HG03558 (cell line): ENCODE measurements around the gene DNASE1L2.
A peak's percentile ranks its signal among the peaks of the same experiment; 100 is the strongest.
"Not testable (repeated sequence)": the region's sequence is repeated elsewhere in the genome, so short reads cannot be mapped to it uniquely, and the experiment has no call there.

Source experiments
- ATAC-seq: cut with Tn5 transposase; IDR thresholded peaks from one replicate; pipeline ENCODE4 v1.9.1; 2021; ENCODE audit warnings: moderate number of reproducible peaks; ENCODE audit not compliant: unreplicated experiment; ENCODE audit errors: extremely low read depth

DNASE1L2 gene

GRCh38 chr16:2263026-2263425 is 26.8 kb downstream of the DNASE1L2 start:
- ATAC-seq = not testable (repeated sequence)

GRCh38 chr16:2266887-2267286 is 30.6 kb downstream of the DNASE1L2 start:
- not testable (repeated sequence) for ATAC-seq

- peak; percentile 29 for ATAC-seq
Observed at GRCh38 chr16:2267505-2267912, 31.3 kb downstream of the DNASE1L2 start.

- peak; percentile 60 for ATAC-seq
Observed at GRCh38 chr16:2267913-2268666, 31.8 kb downstream of the DNASE1L2 start, which contains the start of gene RNPS1. RNPS1 (minus strand) TSS chr16:2268126; CDS start chr16:2264643, 3,483 bp downstream.

- ATAC-seq = no peak
Observed at GRCh38 chr16:2270070-2270462, 33.8 kb downstream of the DNASE1L2 start.

GRCh38 chr16:2270588-2271470 is 34.6 kb downstream of the DNASE1L2 start:
- no peak for ATAC-seq

- ATAC-seq = no peak
Observed at GRCh38 chr16:2271848-2272461, 35.7 kb downstream of the DNASE1L2 start.

- no peak for ATAC-seq
Observed at GRCh38 chr16:2273484-2273883, 37.2 kb downstream of the DNASE1L2 start.

- ATAC-seq = no peak
Observed at GRCh38 chr16:2273931-2274330, 37.7 kb downstream of the DNASE1L2 start.

GRCh38 chr16:2275476-2276367 is 39.5 kb downstream of the DNASE1L2 start:
- no peak for ATAC-seq

- ATAC-seq = no peak
Observed at GRCh38 chr16:2276368-2277195, 40.3 kb downstream of the DNASE1L2 start.

- no peak for ATAC-seq
Observed at GRCh38 chr16:2277466-2278271, 41.4 kb downstream of the DNASE1L2 start.

GRCh38 chr16:2278272-2278608 is 42.0 kb downstream of the DNASE1L2 start:
- ATAC-seq = no peak

GRCh38 chr16:2278956-2279800 is 42.9 kb downstream of the DNASE1L2 start:
- no peak for ATAC-seq

GRCh38 chr16:2280461-2280860 is 44.2 kb downstream of the DNASE1L2 start:
- ATAC-seq = no peak

- ATAC-seq = no peak
Observed at GRCh38 chr16:2280981-2281542, 44.8 kb downstream of the DNASE1L2 start.

- ATAC-seq = no peak
Observed at GRCh38 chr16:2282262-2282661, 46.0 kb downstream of the DNASE1L2 start.
